LNCAP (cell line): Measurements from ENCODE around the gene CAD.

Source experiments
- CTCF ChIP-seq: fragments of 450-650 bp; IDR thresholded peaks from 2 replicates; pipeline ENCODE4 v1.5.1; 2017; ENCODE audit warnings: mild to moderate bottlenecking

The CAD gene

GRCh38 chr2:27194538-27195354 lies 22.4 kb upstream of the CAD start:
- no peak for TF ChIP-seq CTCF

GRCh38 chr2:27198627-27199026 lies 18.5 kb upstream of the CAD start:
- no peak for TF ChIP-seq CTCF

- TF ChIP-seq CTCF: no peak
These were observed 17.9 kb upstream of the CAD start for GRCh38 chr2:27199241-27199640.

GRCh38 chr2:27201675-27202074 lies 15.5 kb upstream of the CAD start:
- TF ChIP-seq CTCF: no peak

GRCh38 chr2:27202854-27203253 lies 14.3 kb upstream of the CAD start:
- no peak for TF ChIP-seq CTCF

- TF ChIP-seq CTCF: no peak
These were observed 13.4 kb upstream of the CAD start for GRCh38 chr2:27203741-27204140.

GRCh38 chr2:27204566-27204965 lies 12.6 kb upstream of the CAD start:
- TF ChIP-seq CTCF: no peak

GRCh38 chr2:27205206-27205605 lies 12.0 kb upstream of the CAD start:
- TF ChIP-seq CTCF: no peak
